Inferior parietal cortex (tissue), 1 donor: ENCODE measurements around the gene CBARP.
A peak's percentile ranks its signal among the peaks of the same experiment; 100 is the strongest.

Experiments used
- DNase-seq: peaks from one replicate; pipeline ENCODE4 v3.0.0-alpha.2; 2016; ENCODE audit errors: extremely low spot score

CBARP gene

DNA sequence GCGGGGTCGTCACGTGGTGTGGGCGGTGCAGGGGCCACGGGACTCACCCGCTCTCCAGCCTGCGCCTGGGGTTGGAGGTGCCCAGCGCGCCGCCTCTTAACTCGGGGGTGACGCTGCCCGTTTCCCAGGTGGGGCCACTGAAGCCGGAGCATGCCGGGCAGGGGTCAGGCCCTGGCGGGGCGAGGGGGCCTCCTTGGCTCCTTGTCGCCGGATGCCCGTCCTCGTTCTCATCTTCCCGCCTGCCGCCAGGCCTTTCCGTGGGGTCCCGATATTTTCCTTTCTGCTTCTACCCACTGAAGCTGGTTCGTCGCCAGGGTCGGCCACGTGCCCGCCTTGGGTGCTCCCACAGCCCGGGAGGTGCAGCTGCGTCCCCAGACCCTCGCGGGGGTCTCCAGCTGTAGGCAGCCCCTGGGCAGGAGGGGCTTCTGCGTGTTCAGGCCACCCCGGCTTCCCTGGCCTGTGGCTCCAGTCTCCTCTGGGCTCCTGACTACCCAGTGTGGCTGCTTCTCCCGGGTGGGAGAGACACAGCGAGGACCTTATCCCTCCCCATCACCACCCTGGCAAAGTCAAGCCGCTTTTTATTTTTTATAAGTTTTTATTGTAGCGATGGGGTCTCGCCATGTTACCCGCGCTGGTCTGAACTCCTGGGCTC is 38.3 kb upstream of the CBARP start:
- no peak for DNase-seq

- DNase-seq = peak; percentile 93
Observed at GRCh38 chr19:1275260-1275975, 37.6 kb upstream of the CBARP start, which contains the start of gene FAM174C. Gene FAM174C, plus strand, starts transcription at chr19:1275530. Its CDS starts 20 bp downstream, at chr19:1275550.

- DNase-seq = no peak
Observed at GRCh38 chr19:1274852-1275259, 37.1 kb upstream of the CBARP start.

DNA sequence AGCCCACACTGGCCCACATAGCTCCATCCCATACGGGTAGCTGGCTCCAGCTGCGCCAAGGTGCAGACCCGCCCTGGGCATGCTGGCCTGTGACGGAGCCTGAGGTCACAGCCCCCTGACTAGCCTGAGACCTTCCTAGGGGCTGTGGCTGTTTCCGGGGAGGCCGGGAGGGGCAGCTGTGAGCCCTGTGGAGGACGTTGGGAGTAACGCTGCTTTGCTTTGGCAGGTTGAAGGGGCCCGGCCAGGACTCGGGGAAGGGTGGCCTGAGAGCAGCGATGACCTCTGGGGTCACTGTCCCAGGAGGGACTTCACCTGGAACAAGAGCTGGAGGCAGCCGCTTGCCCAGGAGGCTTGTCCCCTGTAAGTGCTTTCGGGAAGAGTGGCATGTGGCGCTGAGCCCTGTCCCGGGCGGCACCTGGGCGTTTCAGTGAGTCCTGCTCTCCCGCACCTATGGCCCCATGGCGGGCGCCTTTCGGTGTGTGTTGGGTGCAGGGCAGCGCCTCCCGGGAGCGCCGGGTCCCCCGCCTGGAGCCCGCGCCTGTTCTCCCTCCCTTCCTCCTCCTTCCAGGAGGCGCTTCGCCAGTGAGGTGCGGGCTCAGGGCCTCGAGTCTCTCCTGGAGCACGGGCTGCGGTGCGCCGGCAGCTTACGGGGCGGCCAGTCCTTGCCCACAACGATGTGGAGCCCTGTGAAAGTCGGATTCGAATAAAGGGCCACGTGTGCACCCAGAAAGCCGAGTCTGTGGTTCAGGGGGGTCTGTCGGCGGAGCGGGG is 36.5 kb upstream of the CBARP start:
- DNase-seq = no peak

GRCh38 chr19:1273263-1274041 is 35.6 kb upstream of the CBARP start:
- no peak for DNase-seq

- no peak for DNase-seq
Observed at GRCh38 chr19:1272423-1273262, 34.8 kb upstream of the CBARP start.

DNA sequence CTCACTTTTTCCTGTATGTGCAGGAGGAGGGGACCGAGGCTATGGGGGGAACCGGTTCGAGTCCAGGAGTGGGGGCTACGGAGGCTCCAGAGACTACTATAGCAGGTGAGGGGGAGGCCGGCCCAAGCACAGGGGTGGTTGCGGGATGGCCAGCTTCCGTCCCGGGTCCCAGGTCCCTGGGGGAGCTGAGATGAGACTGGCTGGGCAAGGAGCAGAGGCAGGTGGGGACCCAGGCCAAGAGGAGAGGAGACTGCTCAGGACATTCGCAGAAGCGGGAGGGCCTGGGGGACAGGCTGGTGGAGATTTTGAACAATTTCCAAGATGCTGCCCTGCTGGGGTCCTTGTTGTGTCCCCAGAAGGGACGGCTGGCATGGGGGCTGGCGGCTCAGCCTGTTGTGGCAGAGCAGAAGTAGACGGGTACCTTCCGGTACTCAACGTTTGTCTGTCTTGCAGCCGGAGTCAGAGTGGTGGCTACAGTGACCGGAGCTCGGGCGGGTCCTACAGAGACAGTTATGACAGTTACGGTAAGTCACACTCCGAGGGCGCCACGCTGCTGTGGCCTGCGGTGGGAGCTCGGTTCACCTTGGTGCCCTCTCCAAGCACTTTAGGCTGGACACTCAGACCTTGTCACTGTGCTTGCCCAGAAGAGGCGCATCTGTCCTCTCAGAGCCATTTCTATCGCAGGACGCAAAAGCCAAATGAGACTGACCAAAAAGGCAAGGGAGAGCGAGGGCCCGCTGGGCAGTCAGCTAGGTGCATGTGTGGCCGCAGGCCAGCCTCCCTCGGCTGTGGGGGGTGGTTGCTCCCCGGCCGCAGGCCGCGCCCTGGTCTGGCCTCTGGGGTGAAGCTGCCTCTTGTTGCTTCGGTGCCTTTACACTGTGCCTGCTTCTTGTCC is 34.0 kb upstream of the CBARP start:
- DNase-seq = no peak

DNA sequence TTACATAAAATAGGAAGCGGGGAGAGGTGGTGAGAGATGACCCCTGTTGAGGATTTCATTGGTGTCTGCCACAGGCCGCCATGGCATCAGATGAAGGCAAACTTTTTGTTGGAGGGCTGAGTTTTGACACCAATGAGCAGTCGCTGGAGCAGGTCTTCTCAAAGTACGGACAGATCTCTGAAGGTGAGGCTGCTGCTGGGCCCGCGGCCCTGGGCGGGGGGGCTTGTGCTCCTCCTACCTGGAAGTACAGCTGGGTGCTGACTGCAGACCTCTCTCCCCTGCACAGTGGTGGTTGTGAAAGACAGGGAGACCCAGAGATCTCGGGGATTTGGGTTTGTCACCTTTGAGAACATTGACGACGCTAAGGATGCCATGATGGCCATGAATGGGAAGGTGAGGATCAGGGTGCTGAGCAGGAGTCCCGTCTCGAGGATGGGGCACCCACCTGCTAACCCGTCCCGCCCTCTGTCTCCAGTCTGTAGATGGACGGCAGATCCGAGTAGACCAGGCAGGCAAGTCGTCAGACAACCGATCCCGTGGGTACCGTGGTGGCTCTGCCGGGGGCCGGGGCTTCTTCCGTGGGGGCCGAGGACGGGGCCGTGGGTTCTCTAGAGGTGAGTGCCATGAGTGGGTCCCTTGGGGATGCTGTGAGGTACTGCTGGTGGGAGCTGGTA is 33.2 kb upstream of the CBARP start:
- no peak for DNase-seq

DNA sequence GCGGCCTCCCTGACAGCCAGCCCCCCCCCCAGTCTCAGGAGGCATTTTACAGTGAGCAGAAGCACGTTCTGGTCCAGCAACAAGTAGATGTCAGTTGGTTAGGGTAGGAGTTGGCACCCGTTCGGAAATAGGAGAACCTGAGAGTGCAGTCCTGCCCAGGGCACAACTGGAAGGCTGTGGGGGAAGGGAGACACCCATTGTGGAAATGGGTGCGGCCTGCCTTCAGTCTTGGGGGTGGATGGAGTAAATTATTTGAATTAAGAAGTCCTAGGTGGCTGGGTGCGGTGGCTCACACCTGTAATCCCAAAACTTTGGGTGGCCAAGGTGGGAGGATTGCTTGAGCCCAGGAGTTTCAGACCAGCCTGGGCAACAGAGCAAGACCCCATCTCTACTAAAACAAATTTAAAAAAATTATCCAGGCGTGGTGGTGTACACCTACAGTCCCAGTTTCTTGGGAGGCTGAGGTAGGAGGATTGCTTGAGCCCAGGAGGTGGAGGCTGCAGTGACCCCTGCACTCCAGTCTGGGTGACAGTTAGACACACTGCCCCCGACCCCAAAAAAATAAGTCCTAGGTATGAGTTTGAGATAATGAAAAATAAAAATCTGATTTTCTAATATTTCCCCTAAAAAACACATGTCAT is 32.5 kb upstream of the CBARP start:
- no peak for DNase-seq

DNA sequence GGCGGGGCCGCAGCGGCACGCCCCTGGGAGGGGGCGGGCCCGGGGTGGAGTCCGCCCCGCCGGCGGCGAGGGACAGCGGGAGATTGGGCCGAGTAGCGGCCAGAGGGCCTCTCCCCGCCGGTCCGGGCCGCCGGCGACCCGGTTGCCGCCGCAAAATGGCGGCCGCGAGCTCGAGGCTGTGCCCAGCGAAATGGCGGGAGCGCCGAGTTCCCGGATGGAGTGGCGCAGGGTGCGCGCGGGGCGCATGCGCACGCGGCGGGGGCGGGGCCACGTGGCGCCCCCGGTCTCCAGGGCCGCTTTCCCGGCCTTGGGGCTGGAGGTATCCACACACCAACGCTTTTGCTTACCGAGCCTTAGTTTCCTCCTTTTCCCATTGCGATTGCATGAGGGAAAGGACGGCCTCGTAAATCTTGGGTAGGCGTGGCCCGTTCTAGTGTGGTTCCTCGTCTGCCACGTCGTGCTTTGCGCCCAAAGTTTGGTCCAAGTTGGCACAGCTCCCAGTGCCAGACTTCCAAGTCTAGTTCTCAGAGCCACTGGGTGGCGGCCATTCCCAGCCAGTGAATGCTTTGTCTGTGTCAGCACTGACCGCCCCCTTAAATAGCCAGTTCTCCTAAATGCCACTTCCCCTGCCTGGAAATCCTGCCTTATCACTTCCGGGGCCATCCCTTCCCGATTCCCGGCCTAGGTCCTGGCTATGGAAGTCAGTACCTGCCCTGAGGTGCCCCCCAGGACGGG is 31.8 kb upstream of the CBARP start:
- peak; percentile 73 for DNase-seq

GRCh38 chr19:1269065-1269477 is 31.3 kb upstream of the CBARP start, which contains the start of gene CIRBP:
Gene CIRBP, plus strand, starts transcription at chr19:1269332. Its CDS starts 1,602 bp downstream, at chr19:1270934.
- DNase-seq = peak; percentile 98

DNA sequence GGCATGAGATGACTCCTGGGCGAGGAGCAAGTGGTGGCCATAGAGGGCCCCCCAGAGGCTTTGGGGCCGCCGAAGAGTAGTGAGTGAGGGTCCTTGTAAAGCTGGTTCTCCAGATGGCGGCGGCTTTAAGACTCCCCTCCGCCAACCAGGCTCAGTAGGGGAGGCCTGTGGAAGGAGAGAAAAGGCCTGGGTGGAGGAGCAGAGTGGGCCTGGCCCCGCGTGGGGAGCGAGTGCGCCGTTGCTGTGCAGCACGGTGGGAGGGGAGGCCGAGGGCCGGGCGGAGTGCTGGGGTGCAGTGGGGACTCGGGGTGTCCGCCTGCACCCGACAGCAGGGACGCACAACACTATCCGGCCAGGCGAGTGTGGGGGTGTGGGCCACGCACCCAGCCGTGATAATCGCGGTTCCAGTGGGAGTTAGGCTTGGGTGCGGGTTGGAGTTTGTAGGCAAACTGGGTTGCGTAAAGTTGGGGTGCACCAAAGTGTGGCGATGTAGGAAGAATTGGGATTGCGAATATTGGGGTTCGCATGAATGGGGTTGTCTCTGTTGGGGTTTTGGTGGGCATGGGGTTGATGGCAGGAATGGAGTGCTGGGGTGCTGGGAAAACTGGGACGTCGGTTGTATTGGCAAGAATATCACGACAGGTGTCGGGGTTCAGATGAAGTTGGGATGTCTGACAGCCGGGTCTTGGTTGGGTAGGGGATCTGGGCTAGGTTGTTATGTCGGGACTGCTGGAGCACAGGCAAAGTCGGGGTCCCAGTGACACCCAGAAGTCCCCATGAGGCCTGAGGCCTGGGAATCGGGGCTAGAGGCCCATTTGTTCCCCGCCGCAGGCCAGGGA is 30.6 kb upstream of the CBARP start:
- no peak for DNase-seq

DNA sequence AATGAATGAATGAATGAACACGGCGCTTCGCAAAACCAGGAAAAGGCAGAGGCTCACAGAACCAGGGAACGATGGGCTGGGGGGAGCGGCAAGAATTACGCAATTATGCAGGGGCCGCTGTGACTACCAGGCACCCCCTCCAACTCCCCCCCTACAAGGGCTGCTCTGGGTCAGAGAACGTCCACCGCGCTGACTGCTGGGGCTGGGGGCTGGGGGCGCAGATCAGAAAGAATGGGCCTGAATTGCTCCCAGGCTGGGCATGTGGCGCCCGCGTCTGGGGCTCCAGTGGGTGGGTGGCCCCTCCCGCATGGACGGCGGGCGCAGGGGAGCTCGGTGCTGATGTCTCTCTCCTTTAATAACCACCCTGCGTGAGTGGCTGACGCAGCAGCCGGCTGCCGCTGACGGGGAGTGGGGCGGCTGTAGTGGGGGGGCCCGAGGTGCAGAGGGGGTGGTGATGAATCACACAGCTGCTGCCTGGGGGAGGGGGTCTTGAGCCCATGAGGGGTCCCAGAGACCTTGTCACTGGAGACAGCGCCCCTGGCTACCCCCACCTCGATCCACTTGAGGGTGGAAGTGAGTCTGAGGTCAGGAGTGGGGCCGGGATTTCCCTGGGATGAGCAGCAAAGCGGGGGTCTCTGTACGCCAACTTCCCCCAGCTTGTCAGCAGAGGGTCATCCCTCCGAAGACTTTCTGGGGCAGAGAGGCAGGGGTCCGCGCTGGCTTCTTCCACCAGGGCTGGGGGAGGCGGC is 29.8 kb upstream of the CBARP start:
- no peak for DNase-seq

DNA sequence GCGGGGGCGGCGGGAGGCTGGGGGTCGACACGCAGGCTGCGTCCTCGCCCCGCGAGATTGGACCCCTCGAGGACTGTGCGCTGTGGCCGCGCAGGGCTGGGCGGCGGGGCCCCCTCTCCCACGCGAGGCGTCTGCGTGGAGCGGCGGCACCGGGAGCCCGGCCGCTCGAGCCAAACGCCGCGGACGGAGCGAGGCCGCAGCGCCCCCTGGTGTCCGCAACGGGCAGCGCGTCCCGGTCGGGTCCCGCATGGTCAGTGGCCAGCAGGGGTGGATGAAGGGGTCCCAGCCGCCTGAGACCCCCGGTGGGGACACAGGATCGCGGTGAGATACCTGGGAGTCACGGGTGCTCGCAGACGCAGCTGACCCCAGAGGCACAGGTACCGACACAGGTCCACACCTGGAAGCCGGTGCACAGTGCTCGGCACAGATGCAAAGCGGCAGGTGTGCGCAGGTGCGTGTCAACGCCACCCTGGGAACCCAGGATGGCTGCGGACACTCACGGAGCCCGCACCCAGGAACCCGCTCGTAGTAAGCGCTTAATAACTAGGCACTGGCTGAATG is 29.2 kb upstream of the CBARP start:
- DNase-seq = peak; percentile 72

- DNase-seq = peak; percentile 78
Observed at GRCh38 chr19:1266129-1266915, 28.5 kb upstream of the CBARP start.
